ENCODE data around the gene OR2T6. TPM values are rescaled to one million over a fixed set of nuclear protein-coding genes. Genes with fewer than 3 reads are reported as not detected.

OR2T6 gene, protein sequence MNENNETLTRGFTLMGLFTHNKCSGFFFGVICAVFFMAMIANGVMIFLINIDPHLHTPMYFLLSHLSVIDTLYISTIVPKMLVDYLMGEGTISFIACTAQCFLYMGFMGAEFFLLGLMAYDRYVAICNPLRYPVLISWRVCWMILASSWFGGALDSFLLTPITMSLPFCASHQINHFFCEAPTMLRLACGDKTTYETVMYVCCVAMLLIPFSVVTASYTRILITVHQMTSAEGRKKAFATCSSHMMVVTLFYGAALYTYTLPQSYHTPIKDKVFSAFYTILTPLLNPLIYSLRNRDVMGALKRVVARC
- total RNA-seq: not detected

DNA sequence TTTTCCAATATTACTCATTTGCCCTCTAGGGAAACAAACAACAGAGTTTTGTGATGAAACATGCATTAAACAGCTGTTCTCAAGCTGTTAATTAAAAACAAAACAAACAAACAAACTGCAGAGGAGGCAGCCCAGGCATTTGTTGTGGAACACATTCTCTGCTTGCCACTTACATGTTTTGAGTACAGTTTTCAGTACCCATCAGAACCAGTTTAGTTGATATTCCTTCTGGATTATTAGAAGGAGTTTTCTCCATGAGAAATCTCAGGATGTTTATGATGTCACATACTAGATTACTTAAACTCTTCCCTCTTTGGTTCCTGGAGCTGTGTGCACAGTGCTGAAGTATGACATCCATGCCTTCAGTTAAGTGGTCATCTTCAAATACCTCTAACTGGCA lies at the start of gene OR2T6:
OR2T6 (plus strand) TSS at position 301 of the 400 bp plus-strand sequence. CDS start 11,863 bp downstream, outside the sequence.
- Histone ChIP-seq H3K36me3 (no peaks in the 10 kb centered on the region), H3K27ac (no peak within 1 kb of the TSS), H3K4me1 (no peaks in the 10 kb centered on the region), H3K9me3 (no peaks in the 10 kb centered on the region), H3K27me3 (no peaks in the 10 kb centered on the region), H3K4me3 (no peak within 1 kb of the TSS)
- TF ChIP-seq, protein P1, sequence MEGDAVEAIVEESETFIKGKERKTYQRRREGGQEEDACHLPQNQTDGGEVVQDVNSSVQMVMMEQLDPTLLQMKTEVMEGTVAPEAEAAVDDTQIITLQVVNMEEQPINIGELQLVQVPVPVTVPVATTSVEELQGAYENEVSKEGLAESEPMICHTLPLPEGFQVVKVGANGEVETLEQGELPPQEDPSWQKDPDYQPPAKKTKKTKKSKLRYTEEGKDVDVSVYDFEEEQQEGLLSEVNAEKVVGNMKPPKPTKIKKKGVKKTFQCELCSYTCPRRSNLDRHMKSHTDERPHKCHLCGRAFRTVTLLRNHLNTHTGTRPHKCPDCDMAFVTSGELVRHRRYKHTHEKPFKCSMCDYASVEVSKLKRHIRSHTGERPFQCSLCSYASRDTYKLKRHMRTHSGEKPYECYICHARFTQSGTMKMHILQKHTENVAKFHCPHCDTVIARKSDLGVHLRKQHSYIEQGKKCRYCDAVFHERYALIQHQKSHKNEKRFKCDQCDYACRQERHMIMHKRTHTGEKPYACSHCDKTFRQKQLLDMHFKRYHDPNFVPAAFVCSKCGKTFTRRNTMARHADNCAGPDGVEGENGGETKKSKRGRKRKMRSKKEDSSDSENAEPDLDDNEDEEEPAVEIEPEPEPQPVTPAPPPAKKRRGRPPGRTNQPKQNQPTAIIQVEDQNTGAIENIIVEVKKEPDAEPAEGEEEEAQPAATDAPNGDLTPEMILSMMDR (IDR thresholded peaks at IDR 0.05): no peak
- TF ChIP-seq POLR2AphosphoS5 (IDR thresholded peaks at IDR 0.05) (no peak), EP300 (IDR thresholded peaks at IDR 0.05) (no peak), POLR2A (IDR thresholded peaks at IDR 0.05) (no peak)
- no peak for DNase-seq
- no peak for ATAC-seq (ENCODE audit: low FRiP score in 2 of 2)

DNA sequence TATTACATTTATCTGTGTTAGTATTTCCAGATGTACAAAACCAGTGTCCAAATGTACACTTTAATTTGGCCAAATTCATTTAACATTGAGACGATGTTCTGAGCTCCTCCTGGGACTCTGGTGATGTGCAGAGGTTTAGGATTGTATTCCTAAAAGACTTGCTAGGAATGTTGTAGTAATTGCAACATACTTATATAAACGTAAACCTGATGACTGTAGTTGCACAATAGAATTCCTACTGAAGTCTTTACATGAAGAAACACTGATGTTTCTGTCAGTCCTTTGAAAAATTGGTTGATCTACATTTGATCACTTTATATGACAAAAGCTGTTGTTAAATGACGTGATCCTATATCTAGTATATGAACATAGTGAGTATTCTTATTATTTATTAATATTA lies 32.1 kb upstream of the OR2T6 start:
- no peaks in the 10 kb centered on the region for H3K36me3 ChIP-seq
- WGBS, 2 donors: 43 to 57% methylated on average over 3 of the region's 3 CpGs
- H3K27me3 ChIP-seq: no peaks in the 10 kb centered on the region
- TF ChIP-seq, protein P1 (IDR thresholded peaks at IDR 0.05): no peak
- no peak for TF ChIP-seq POLR2AphosphoS5 (IDR thresholded peaks at IDR 0.05)
- H3K4me3 ChIP-seq: no peak overlapping the region
- no peaks in the 10 kb centered on the region for H3K4me1 ChIP-seq
- DNase-seq (no peak), ATAC-seq (ENCODE audit: low FRiP score in 2 of 2) (no peak)
- no peaks in the 10 kb centered on the region for H3K9me3 ChIP-seq
- H3K27ac ChIP-seq: no peak overlapping the region

DNA sequence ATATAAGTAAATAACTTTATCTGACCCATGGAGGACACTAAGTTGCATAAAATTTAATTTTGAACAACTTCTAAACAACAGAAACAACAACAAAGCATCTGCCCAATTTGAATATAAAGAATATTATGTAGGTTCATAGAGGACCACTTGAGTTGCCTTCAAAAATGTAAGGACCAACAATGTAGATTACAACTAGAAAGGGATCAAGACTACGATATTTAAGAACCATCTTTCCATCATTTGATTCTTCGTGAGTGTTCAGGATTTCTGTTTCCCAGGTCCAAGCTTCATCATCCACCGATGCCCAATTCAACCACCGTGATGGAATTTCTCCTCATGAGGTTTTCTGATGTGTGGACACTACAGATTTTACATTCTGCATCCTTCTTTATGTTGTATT lies 27.1 kb upstream of the OR2T6 start, which contains the start of gene OR14C36:
OR14C36 (plus strand) TSS at position 301 of the 400 bp plus-strand sequence; CDS start at position 301, 0 bp downstream.
- Histone ChIP-seq H3K9me3 (no peaks in the 10 kb centered on the region), H3K4me3 (no peak within 1 kb of the TSS), H3K27ac (no peak within 1 kb of the TSS), H3K36me3 (no peaks in the 10 kb centered on the region), H3K27me3 (no peaks in the 10 kb centered on the region), H3K4me1 (no peaks in the 10 kb centered on the region)
- no peak for DNase-seq
- 74 to 77% methylated on average over 4 of the region's 4 CpGs for WGBS, 2 donors
- no peak for ATAC-seq (ENCODE audit: low FRiP score in 2 of 2)
- TF ChIP-seq POLR2AphosphoS5 (IDR thresholded peaks at IDR 0.05) (no peak), EP300 (IDR thresholded peaks at IDR 0.05) (no peak), POLR2A (IDR thresholded peaks at IDR 0.05) (no peak)
- TF ChIP-seq, protein P1 (IDR thresholded peaks at IDR 0.05): no peak

DNA sequence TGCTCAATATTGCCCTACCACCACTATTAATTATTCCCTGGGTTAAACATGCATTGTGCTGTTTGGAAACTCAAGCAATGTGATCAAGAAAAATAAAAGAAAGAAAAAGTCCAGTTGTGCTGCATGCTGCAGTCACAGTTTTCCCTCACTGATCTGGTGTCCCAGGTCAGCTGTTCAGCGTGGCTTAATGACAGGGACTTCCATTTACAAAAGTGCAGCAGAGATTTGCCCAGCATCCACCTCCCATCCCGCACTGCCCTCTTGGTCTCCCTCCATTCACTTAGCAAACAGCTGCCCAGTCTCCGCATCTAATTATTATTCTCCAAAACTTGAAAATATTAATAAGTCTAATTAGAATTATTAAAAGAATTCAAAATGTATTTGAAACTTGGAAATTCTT lies 16.1 kb upstream of the OR2T6 start:
- ATAC-seq (ENCODE audit: low FRiP score in 2 of 2): no peak
- TF ChIP-seq POLR2AphosphoS5 (IDR thresholded peaks at IDR 0.05): no peak
- TF ChIP-seq POLR2A (IDR thresholded peaks at IDR 0.05): no peak
- TF ChIP-seq, protein P1 (IDR thresholded peaks at IDR 0.05): no peak
- TF ChIP-seq EP300 (IDR thresholded peaks at IDR 0.05): no peak
- no peaks in the 10 kb centered on the region for H3K36me3 ChIP-seq
- no peak overlapping the region for H3K27ac ChIP-seq
- H3K27me3 ChIP-seq: no peaks in the 10 kb centered on the region
- no peaks in the 10 kb centered on the region for H3K4me1 ChIP-seq
- 71 to 72% methylated on average over 3 of the region's 3 CpGs for WGBS, 2 donors
- DNase-seq: no peak
- H3K9me3 ChIP-seq: peaks cover 0 to 3% (median under 1%) of the 10 kb centered on the region in 4 donors
- no peak overlapping the region for H3K4me3 ChIP-seq
